Neural progenitor cell (in vitro differentiated cells): Measurements from ENCODE around the gene ACOT4.
"Not testable (repeated sequence)": the region's sequence is repeated elsewhere in the genome, so short reads cannot be mapped to it uniquely, and the experiment has no call there.

Source experiments
- CTCF ChIP-seq: fragments of 200-600 bp; sonication (generic); IDR thresholded peaks from 2 replicates; pipeline ENCODE4 v1.5.1; 2017; ENCODE audit warnings: antibody characterized with exemption, mild to moderate bottlenecking
- EZH2 ChIP-seq: fragments of 200-600 bp; sonication (generic); IDR thresholded peaks from 2 replicates; pipeline ENCODE4 v1.6.1; 2017; ENCODE audit warnings: antibody characterized with exemption, mild to moderate bottlenecking, moderate library complexity
- EZH2phosphoT487 ChIP-seq: fragments of 200-600 bp; sonication (generic); IDR thresholded peaks from 2 replicates; pipeline ENCODE4 v1.6.1; 2017; ENCODE audit warnings: antibody characterized with exemption

GRCh38 chr14:73590673-73591004 lies 1.0 kb upstream of the ACOT4 start:
- not testable (repeated sequence) for TF ChIP-seq EZH2, CTCF, EZH2phosphoT487
